ENCODE measurements around the gene WDR53. TPM values are rescaled to one million over a fixed set of nuclear protein-coding genes. Genes with fewer than 3 reads are reported as not detected.
"Not testable (repeated sequence)": the region's sequence is repeated elsewhere in the genome, so short reads cannot be mapped to it uniquely, and the experiment has no call there.

Gene WDR53
- polyA plus RNA-seq, 4 donors: 15.1 to 19.2 (median 18.0) TPM

DNA sequence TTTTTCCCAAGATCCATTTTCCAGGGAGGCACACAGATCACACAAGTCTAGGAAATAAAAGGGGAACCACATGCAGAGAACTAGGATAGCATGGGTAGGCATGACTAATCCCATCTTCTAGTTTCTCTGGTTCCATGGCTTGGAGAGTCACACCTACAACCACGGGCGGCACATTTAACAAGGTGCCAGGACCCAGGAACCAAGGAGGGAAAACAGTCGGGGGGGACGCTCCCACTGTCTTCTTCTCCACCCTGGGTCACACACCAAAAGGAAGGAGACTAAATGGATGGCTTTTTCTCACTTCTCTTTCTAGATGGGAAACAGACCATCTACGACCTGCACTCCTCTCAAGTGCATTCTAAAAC is 48.7 kb downstream of the WDR53 start:
- no peak for DNase-seq (ENCODE audit: low read depth in 4 of 4, low spot score in 2 of 4)

DNA sequence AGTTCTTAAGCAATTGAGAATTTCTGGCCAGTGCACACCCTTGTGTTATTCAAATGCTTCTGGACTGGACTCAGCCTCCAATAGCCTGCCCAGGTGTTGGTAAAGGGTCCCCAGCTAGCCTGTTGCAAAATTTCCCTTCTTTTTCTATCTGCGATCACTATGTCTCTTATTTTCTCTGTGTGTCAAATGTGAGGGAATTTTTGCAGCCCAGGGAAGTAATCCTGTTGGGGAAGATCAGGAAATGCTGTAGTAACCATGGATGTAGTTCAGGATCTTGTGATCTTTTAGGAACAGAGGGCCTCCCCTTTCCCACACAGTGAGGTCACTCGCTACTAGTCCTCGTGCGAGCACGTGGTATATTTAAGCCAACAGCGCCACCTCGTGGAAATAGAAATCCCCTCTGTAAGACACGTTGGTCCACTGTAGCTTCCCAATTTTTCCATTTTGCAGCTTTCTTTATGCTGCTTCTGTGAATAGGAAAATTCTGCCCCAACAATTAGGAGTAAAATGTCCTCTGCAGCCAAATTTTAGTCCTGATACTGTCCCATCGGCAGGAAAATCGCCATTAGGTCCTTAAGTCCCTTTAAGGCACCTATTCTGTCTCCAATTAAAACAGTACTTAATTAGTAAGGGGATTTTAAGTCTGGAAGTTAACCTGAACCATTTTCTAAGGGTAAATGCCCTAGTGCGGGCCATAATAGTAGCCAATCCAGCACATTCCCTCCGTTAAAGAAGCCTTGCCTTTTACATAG is 49.2 kb downstream of the WDR53 start:
- DNase-seq (ENCODE audit: low read depth in 4 of 4, low spot score in 2 of 4): no peak

DNA sequence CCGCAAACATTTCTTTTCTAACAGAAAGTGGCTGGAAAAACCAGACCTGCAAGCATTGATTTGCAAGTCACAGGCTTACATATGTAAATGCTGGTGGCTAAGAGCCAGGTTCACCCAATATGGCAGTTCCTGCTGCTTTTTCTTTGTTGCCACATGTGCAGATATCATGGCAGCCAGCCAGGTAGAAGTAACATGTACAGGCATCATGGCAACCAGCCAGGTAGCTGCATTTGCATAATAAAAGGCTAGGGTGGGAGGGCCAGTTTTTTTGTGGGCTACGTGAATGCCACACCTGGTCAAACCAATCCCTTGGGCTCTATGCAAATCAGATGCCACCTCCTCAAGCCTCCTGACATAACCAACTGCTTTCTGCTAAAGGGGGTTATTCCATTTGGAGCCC is 50.4 kb downstream of the WDR53 start:
- DNase-seq (ENCODE audit: low read depth in 4 of 4, low spot score in 2 of 4): no peak

DNA sequence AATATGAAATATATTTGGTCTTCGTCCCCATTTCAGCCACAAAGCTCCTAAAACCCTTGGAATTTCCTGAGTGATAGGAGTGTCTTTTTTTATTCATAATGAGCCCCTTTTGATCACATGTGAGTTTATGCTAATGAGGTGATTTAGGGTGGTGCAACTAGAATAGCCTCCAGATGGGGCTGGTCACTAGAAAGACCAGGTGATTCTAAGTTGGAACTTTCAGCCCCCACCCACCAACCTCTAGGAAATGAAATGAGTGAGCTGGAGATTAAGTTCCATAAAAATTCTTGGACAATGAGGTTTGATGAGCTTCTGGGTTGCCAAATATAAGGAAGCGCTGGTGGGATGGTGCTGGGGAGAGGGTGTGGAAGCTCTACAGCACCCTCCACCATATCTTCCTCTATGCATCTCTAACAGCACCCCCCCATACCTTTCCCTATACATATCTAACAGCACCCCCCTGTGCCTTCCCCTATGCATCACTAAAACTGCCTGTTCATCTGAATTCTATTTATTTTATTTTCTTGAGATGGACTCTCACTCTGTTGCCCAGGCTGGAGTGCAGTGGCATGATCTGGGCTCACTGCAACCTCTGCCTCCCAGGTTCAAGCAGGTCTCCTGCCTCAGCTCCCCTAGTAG is 51.1 kb downstream of the WDR53 start:
- no peak for DNase-seq (ENCODE audit: low read depth in 4 of 4, low spot score in 2 of 4)

DNA sequence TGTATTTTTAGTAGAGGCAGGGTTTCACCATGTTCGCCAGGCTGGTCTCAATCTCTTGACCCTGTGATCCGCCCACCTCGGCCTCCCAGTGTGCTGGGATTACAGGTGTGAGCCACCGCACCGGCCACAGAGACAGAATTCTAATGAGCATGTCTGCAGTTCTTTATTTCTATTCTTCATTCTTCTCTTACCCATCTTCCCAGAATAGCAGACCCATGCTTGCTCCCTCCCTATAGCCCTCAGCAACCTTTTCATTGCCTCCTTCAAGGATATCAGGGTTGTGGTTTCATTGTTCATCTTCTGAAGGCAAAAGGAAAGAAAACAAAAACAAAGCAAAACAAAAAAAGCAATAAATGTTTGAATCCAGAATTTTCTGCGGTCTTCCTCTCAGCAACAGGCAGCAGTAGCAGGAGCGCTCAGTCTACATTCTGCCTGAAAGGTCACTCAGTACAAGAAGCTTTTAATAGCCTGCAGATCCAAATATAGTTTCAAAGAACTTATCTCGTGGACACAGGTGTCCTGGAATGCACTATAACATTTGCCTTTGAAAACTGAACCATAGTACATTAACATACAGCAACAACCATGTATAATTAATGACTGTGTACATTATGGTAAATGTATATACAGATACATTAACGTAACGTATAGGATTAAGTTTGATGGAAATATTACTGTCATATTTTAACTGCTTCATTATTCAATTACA is 53.3 kb downstream of the WDR53 start, which contains the start of gene SMCO1:
Gene SMCO1 (minus strand): TSS at position 434 of the 709 bp plus-strand sequence. CDS start 137 bp downstream, at position 297.
- DNase-seq (ENCODE audit: low read depth in 4 of 4, low spot score in 2 of 4): no peak

DNA sequence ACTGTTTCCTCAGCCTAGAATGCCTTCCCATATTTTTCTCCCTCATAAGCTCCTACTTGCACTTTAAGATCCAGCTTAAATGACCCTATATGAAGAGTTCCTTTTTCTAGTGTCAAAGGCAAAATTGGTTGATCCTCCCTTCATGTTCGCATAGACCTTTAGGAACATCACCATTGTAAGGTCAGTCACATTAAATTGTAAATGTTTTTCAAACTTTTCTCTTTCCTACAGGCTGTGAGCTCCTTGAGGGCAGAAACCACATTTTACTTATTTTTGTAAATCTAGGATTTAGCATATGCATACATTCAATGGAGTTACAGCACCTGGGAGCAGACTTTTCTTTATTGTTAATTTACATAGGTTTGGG is 54.0 kb downstream of the WDR53 start:
- no peak for DNase-seq (ENCODE audit: low read depth in 4 of 4, low spot score in 2 of 4)

DNA sequence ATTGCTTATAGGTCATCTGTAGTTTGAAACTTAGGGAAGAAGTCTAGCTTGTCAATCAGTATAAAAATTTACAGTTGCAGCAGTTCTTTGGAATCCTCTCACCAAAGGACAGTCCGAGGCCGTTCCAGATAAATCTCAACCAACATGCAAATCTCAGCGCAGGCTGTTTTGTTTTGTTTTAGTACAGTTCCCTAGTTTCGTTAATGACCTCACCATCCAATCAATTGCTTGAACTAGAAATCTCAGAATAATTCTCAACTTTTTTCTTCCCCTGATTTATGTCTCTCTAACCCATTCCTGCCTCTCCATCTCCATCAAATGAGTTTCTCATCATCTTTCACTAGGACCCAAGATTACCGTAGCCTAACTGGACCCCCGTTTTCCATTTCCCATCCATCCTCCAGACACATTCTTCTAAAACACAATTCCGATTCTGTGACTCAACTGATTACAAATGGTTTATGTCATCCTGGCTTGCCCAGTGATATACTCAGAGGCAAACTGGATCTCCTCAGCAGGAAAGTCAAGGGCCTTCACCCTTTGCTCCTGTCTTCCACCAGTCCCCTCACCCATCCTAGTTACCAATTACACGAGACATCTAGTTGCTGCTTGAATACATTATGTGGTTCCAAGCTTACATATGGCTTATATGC is 54.5 kb downstream of the WDR53 start:
- no peak for DNase-seq (ENCODE audit: low read depth in 4 of 4, low spot score in 2 of 4)

DNA sequence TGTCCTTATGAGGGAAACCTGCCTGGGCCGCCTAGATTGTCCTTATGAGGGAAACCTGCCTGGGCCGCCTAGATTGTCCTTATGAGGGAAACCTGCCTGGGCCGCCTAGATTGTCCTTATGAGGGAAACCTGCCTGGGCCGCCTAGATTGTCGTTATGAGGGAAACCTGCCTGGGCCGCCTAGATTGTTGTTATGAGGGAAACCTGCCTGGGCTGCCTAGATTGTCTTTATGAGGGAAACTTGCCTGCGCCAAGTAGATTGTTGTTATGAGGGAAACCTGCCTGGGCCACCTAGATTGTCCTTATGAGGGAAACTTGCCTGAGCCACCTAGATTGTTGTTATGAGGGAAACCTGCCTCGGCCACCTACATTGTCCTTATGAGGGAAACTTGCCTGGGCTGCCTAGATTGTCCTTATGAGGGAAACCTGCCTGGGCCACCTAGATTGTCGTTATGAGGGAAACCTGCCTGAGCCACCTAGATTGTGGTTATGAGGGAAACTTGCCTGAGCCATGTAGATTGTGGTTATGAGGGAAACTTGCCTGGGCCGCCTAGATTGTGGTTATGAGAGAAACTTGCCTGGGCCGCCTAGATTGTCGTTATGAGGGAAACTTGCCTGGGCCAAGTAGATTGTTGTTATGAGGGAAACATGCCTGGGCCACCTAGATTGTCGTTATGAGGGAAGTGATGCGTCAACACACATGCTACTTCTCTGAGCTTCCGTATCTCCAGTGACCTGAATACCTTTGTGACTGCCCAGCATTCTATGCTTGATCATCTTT is 56.5 kb downstream of the WDR53 start:
- not testable (repeated sequence) for DNase-seq (ENCODE audit: low read depth in 4 of 4, low spot score in 2 of 4)

DNA sequence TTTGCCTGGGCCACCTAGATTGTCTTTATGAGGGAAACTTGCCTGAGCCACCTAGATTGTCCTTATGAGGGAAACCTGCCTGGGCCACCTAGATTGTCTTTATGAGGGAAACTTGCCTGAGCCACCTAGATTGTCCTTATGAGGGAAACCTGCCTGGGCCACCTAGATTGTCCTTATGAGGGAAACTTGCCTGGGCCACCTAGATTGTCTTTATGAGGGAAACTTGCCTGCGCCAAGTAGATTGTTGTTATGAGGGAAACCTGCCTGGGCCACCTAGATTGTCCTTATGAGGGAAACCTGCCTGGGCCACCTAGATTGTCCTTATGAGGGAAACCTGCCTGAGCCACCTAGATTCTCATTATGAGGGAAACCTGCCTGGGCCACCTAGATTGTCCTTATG is 57.2 kb downstream of the WDR53 start:
- DNase-seq (ENCODE audit: low read depth in 4 of 4, low spot score in 2 of 4): not testable (repeated sequence)

DNA sequence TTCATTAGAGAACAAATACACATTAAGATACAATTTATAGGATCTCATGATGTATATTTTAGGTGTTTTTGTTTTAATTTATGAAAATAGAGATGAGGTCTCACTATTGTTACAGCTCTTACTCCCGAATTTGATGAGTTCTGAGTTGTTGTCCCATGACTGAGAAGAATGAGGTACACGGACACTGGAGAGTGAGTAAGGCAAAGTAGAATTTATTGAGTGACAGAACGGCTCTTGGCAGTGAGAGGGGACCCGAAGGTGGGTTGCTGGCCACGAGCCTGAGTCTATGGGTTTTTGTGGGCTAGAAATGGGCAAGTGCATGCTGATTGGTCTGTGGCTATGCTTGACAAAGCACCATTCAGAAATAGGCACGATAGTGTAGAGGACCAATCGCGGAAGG is 61.7 kb downstream of the WDR53 start:
- DNase-seq (ENCODE audit: low read depth in 4 of 4, low spot score in 2 of 4): no peak

DNA sequence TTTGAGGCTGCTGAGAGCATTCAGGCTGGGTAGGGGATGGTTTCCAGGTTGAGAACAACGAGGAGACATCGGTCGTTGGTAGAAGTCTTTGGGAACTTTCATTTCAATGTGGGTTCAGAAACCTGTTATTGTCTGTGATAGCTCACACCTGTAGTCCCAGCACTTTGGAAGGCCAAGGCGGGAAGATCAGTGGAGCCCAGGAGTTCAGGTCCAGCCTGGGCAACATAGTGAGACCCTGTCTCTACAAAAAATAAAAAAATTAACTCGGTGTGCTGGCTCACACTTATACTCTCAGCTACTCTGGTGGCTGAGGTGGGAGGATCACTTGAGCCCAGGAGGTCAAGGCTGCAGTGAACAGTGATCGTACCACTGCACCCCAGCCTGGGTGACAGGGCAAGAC is 63.8 kb downstream of the WDR53 start:
- DNase-seq (ENCODE audit: low read depth in 4 of 4, low spot score in 2 of 4): no peak

Other genes with a start within 250 kb of the WDR53 start
- under 1 TPM; 0.17 to 0.44 (median 0.28) TPM for gene TM4SF19, start 230.2 kb downstream of the WDR53 start, polyA plus RNA-seq (ENCODE audit: insufficient read length in 4 of 4)
- gene UBXN7, start 136.1 kb downstream of the WDR53 start, polyA plus RNA-seq (ENCODE audit: insufficient read length in 4 of 4): 10 to 100 TPM; 28.0 to 37.4 (median 33.9) TPM
- gene RNF168, start 64.8 kb downstream of the WDR53 start, polyA plus RNA-seq (ENCODE audit: insufficient read length in 4 of 4): 10 to 100 TPM; 13.6 to 18.1 (median 16.0) TPM
- not detected for gene SMCO1, start 53.2 kb downstream of the WDR53 start, polyA plus RNA-seq (ENCODE audit: insufficient read length in 4 of 4)
- gene FBXO45, start 106 bp upstream of the WDR53 start, polyA plus RNA-seq (ENCODE audit: insufficient read length in 4 of 4): 10 to 100 TPM; 13.7 to 17.2 (median 15.2) TPM
- gene NRROS, start 71.1 kb upstream of the WDR53 start, polyA plus RNA-seq (ENCODE audit: insufficient read length in 4 of 4): 1 to 10 TPM; 2.4 to 4.2 (median 3.7) TPM
- gene CEP19, start 143.7 kb upstream of the WDR53 start, polyA plus RNA-seq (ENCODE audit: insufficient read length in 4 of 4): 1 to 10 TPM; 5.0 to 5.8 (median 5.3) TPM
- gene PIGX, start 143.8 kb upstream of the WDR53 start, polyA plus RNA-seq (ENCODE audit: insufficient read length in 4 of 4): 10 to 100 TPM; 27.3 to 33.3 (median 29.7) TPM
- 10 to 100 TPM; 70.4 to 84.0 (median 76.9) TPM for gene PAK2, start 171.3 kb upstream of the WDR53 start, polyA plus RNA-seq (ENCODE audit: insufficient read length in 4 of 4)

Data from left renal cortex interstitium (tissue), 4 donors.